MCF 10A (cell line): ENCODE results near the gene CACNG4. TPM values are rescaled to one million over a fixed set of nuclear protein-coding genes. Genes with fewer than 3 reads are reported as not detected.

Source experiments
- BruUV-seq: library from RNA; stranded (reverse); fragments of 400-500 nt; replicated peaks from 2 replicates; lab custom pipeline; 2021; lab: Mats Ljungman, UMichigan
- CTCF ChIA-PET: fragments of 300-600 bp; sonication (Branson Sonifier 250); formaldehyde crosslinking; extraction: SDS; loops from one replicate; lab custom pipeline; 2021; ENCODE audit warnings: antibody characterized with exemption, inconsistent platforms; lab: Yijun Ruan, JAX
- POLR2A ChIA-PET: fragments of 300-600, 350-650 bp; sonication (Branson Sonifier 250); formaldehyde crosslinking; extraction: SDS; loops from one replicate; lab custom pipeline; 2020; ENCODE audit warnings: antibody characterized with exemption, inconsistent platforms; lab: Yijun Ruan, JAX
- DNase-seq: peaks from one replicate; pipeline ENCODE4 v3.0.0-alpha.2; 2018; ENCODE audit not compliant: unreplicated experiment
- H3K27ac Mint-ChIP-seq: one replicate; pipeline ENCODE4 v1.8.0; 2022; ENCODE audit warnings: mild to moderate bottlenecking, low read depth, mixed read lengths; ENCODE audit not compliant: unreplicated experiment
- H3K27me3 Mint-ChIP-seq: one replicate; pipeline ENCODE4 v1.8.0; 2022; ENCODE audit warnings: mixed read lengths; ENCODE audit not compliant: insufficient read depth, unreplicated experiment
- H3K36me3 Mint-ChIP-seq: one replicate; pipeline ENCODE4 v1.8.0; 2022; ENCODE audit warnings: mild to moderate bottlenecking, moderate library complexity, mixed read lengths; ENCODE audit not compliant: insufficient read depth, unreplicated experiment
- H3K4me1 Mint-ChIP-seq: one replicate; pipeline ENCODE4 v1.8.0; 2022; ENCODE audit warnings: mixed read lengths; ENCODE audit not compliant: insufficient read depth, unreplicated experiment
- H3K4me3 Mint-ChIP-seq: one replicate; pipeline ENCODE4 v1.8.0; 2022; ENCODE audit warnings: mild to moderate bottlenecking, moderate library complexity, mixed read lengths; ENCODE audit not compliant: unreplicated experiment
- H3K9me3 Mint-ChIP-seq: one replicate; pipeline ENCODE4 v1.8.0; 2022; ENCODE audit warnings: mixed read lengths; ENCODE audit not compliant: unreplicated experiment
- CTCF ChIP-seq: fragments of 200-600 bp; IDR thresholded peaks from one replicate; pipeline ENCODE4 v1.8.0; 2022; ENCODE audit warnings: antibody characterized with exemption, mild to moderate bottlenecking; ENCODE audit not compliant: unreplicated experiment
- intact Hi-C: fragments of 100-400 bp; cut with micrococcal nuclease; formaldehyde crosslinking; loops from 2 replicates; pipeline ENCODE4 v1.14.1; 2022
- total RNA-seq: library from RNA; stranded (reverse); gene quantifications from 2 replicates; pipeline ENCODE4 v1.2.3, GENCODE V29; 2022

Gene CACNG4
- total RNA-seq, 1 experiment from 2014 or later: not detected

- no peak overlapping the region for H3K27ac Mint-ChIP-seq
- intact Hi-C loops: no loop called here
- no peaks in the 10 kb centered on the region for H3K9me3 Mint-ChIP-seq
- ChIA-PET CTCF (no interaction called here), POLR2A (no interaction called here)
- no peak overlapping the region for H3K4me3 Mint-ChIP-seq
- DNase-seq: no peak
- no peaks in the 10 kb centered on the region for H3K4me1 Mint-ChIP-seq
- H3K27me3 Mint-ChIP-seq: peaks cover 32% of the 10 kb centered on the region
- no TSS peak for BruUV-seq
- no peaks in the 10 kb centered on the region for H3K36me3 Mint-ChIP-seq
- TF ChIP-seq CTCF: no peak
These were observed 40.6 kb upstream of the CACNG4 start for GRCh38 chr17:66923886-66924285.

GRCh38 chr17:66925811-66926500, 38.6 kb upstream of the CACNG4 start:
- no peaks in the 10 kb centered on the region for H3K36me3 Mint-ChIP-seq
- DNase-seq: no peak
- H3K4me1 Mint-ChIP-seq: no peaks in the 10 kb centered on the region
- BruUV-seq: no TSS peak
- ChIA-PET CTCF (no interaction called here), POLR2A (no interaction called here)
- no peaks in the 10 kb centered on the region for H3K9me3 Mint-ChIP-seq
- intact Hi-C loops: no loop called here
- no peak for TF ChIP-seq CTCF
- no peak overlapping the region for H3K27ac Mint-ChIP-seq
- peaks cover 42% of the 10 kb centered on the region for H3K27me3 Mint-ChIP-seq
- H3K4me3 Mint-ChIP-seq: no peak overlapping the region

GRCh38 chr17:66928949-66929348, 35.6 kb upstream of the CACNG4 start:
- no peak overlapping the region for H3K27ac Mint-ChIP-seq
- intact Hi-C loops: no loop called here
- no peak for TF ChIP-seq CTCF
- no peaks in the 10 kb centered on the region for H3K36me3 Mint-ChIP-seq
- no peak for DNase-seq
- CTCF ChIA-PET: no interaction called here
- peaks cover 42% of the 10 kb centered on the region for H3K27me3 Mint-ChIP-seq
- POLR2A ChIA-PET: interaction anchor here (0.6 kb wide), 1 partner anchor 15 kb away, joined by 3 read pairs; no protein-coding TSS in a partner anchor
- H3K9me3 Mint-ChIP-seq: no peaks in the 10 kb centered on the region
- no peaks in the 10 kb centered on the region for H3K4me1 Mint-ChIP-seq
- BruUV-seq: no TSS peak
- H3K4me3 Mint-ChIP-seq: no peak overlapping the region

- no peak for TF ChIP-seq CTCF
- no peaks in the 10 kb centered on the region for H3K4me1 Mint-ChIP-seq
- BruUV-seq: no TSS peak
- POLR2A ChIA-PET: interaction anchor here (0.6 kb wide), 1 partner anchor 15 kb away, joined by 3 read pairs; no protein-coding TSS in a partner anchor
- H3K36me3 Mint-ChIP-seq: no peaks in the 10 kb centered on the region
- intact Hi-C loops: no loop called here
- no peak for DNase-seq
- CTCF ChIA-PET: interaction anchor here (1.3 kb wide), 1 partner anchor 15 kb away, joined by 3 read pairs; no protein-coding TSS in a partner anchor
- no peak overlapping the region for H3K4me3 Mint-ChIP-seq
- no peaks in the 10 kb centered on the region for H3K9me3 Mint-ChIP-seq
- no peak overlapping the region for H3K27ac Mint-ChIP-seq
- peaks cover 42% of the 10 kb centered on the region for H3K27me3 Mint-ChIP-seq
These were observed 34.9 kb upstream of the CACNG4 start for GRCh38 chr17:66929591-66929990.
